ENCODE data around the gene SRD5A3.

- no peak for TF ChIP-seq CTCF (IDR thresholded peaks at IDR 0.05; ENCODE audit: low read depth, low read length, missing input control)
- TF ChIP-seq ATF3 (IDR thresholded peaks at IDR 0.05) = no peak
- no peak for TF ChIP-seq RAD21 (IDR thresholded peaks at IDR 0.05)
- no peak for TF ChIP-seq GABPA (IDR thresholded peaks at IDR 0.05 in 1 of 2, conservative IDR thresholded peaks at IDR 0.05 in 1 of 2)
- no peak for TF ChIP-seq FOXA1 (IDR thresholded peaks at IDR 0.05)
- TF ChIP-seq REST (IDR thresholded peaks at IDR 0.05) = no peak
- TF ChIP-seq NR2F2 (IDR thresholded peaks at IDR 0.05) = no peak
- no peak for TF ChIP-seq RXRA (IDR thresholded peaks at IDR 0.05)
- no peak for TF ChIP-seq JUND (IDR thresholded peaks at IDR 0.05)
- TF ChIP-seq ZBTB33 (IDR thresholded peaks at IDR 0.05) = no peak
- no peak for TF ChIP-seq TAF1 (conservative IDR thresholded peaks at IDR 0.05)
- no peak for TF ChIP-seq MAX (IDR thresholded peaks at IDR 0.05)
These were observed 61.7 kb downstream of the SRD5A3 start for GRCh38 chr4:55407764-55408163.

Measured in liver (tissue), 3 donors.